ENCODE data around the gene GTF3C4.

GTF3C4 gene

DNA sequence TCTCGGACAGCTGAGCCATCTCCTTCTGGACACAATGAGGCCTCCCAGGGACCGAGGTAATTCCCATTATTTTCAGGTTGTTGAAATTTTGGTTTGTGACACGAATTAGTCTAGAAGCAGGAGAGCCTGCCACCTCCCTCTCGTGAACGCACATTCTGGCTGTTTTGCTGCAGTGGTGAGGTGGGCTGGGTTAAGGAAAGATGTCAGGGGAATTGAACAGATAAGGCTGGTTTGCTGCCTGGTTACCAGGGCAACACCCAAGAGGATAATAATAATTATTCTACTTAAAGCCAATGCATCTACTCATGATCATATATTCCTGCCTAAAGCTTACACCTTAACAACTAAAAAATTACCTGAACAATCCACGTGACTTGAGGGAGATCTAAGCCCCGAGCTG is 38.6 kb upstream of the GTF3C4 start:
- Histone ChIP-seq H3K4me3 (ENCODE audit: severe bottlenecking) (no peak overlapping the region), H3K4me1 (ENCODE audit: insufficient read depth, poor library complexity, severe bottlenecking) (peaks cover 28% of the 10 kb centered on the region), H3K27ac (ENCODE audit: poor library complexity, severe bottlenecking) (peak overlapping the region; percentile 80), H3K27me3 (ENCODE audit: insufficient read depth, poor library complexity, severe bottlenecking) (no peaks in the 10 kb centered on the region), H3K36me3 (ENCODE audit: low read depth) (peaks cover 31% of the 10 kb centered on the region), H3K9me3 (ENCODE audit: severe bottlenecking) (no peaks in the 10 kb centered on the region)
- DNase-seq (ENCODE audit: low spot score) (no peak), ATAC-seq (ENCODE audit: low read depth) (peak; percentile 11)
- TF ChIP-seq, protein P1, sequence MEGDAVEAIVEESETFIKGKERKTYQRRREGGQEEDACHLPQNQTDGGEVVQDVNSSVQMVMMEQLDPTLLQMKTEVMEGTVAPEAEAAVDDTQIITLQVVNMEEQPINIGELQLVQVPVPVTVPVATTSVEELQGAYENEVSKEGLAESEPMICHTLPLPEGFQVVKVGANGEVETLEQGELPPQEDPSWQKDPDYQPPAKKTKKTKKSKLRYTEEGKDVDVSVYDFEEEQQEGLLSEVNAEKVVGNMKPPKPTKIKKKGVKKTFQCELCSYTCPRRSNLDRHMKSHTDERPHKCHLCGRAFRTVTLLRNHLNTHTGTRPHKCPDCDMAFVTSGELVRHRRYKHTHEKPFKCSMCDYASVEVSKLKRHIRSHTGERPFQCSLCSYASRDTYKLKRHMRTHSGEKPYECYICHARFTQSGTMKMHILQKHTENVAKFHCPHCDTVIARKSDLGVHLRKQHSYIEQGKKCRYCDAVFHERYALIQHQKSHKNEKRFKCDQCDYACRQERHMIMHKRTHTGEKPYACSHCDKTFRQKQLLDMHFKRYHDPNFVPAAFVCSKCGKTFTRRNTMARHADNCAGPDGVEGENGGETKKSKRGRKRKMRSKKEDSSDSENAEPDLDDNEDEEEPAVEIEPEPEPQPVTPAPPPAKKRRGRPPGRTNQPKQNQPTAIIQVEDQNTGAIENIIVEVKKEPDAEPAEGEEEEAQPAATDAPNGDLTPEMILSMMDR (IDR thresholded peaks at IDR 0.05; ENCODE audit: poor library complexity, severe bottlenecking): no peak

DNA sequence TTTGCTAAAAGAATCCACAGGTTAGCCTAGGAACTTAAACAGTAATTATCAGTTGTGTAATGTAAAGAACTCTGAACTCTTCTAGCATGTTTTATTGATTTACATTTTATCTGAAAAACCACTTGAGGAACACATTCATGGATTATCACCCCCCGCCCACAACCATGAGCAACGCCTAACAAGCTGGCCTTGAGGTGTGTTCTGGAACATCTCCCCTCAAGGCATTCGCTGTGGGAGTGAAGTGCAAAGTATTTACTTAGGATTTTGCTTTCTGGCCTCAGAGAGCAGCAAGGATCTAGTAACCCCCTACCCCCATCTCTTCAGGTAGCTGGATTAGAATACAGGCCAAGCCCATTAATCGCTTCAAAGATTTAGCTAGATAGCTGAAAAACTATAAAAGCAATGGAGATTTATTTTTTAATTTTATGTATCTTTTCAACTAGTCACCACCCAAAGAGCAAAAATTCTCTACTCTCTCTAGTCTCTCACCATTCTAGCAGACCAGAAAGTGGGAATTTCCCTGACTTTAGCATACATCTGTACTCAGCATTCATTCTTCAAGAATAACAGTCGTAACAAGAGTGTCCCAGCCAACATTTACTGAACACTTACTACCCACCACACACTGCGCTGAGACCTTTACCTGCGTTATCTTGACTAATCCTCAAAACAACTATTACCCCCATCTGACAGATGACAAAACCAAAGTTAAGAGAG is 37.7 kb upstream of the GTF3C4 start:
- TF ChIP-seq, protein P1 (IDR thresholded peaks at IDR 0.05; ENCODE audit: poor library complexity, severe bottlenecking): no peak
- H3K4me3 ChIP-seq (ENCODE audit: severe bottlenecking): no peak overlapping the region
- peak overlapping the region; percentile 80 for H3K27ac ChIP-seq (ENCODE audit: poor library complexity, severe bottlenecking)
- peaks cover 39% of the 10 kb centered on the region for H3K36me3 ChIP-seq (ENCODE audit: low read depth)
- H3K27me3 ChIP-seq (ENCODE audit: insufficient read depth, poor library complexity, severe bottlenecking): no peaks in the 10 kb centered on the region
- ATAC-seq (ENCODE audit: low read depth) (peak; percentile 11; the same call in 1 of the 3 replicates), DNase-seq (ENCODE audit: low spot score) (no peak)
- peaks cover 35% of the 10 kb centered on the region for H3K4me1 ChIP-seq (ENCODE audit: insufficient read depth, poor library complexity, severe bottlenecking)
- no peaks in the 10 kb centered on the region for H3K9me3 ChIP-seq (ENCODE audit: severe bottlenecking)

DNA sequence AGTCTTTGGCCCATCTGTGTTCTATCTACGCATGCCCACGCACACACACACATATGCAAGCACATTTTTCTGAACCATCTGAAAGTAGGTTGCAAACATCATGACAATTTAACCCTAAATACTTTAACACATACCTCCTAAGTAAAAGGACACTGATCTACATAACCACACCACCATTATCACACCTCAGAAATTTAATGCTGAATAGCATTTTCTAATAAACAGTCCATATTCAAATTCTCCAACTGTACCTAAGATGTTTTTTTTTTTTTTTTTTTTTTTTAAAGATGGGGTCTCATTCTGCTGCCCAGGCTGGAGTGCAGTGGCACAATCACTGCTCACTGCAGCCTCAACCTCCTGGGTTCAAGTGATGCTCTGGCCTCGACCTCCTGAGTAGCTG is 35.9 kb upstream of the GTF3C4 start:
- no peak for DNase-seq (ENCODE audit: low spot score)
- H3K4me1 ChIP-seq (ENCODE audit: insufficient read depth, poor library complexity, severe bottlenecking): peaks cover 50% of the 10 kb centered on the region
- H3K27me3 ChIP-seq (ENCODE audit: insufficient read depth, poor library complexity, severe bottlenecking): no peaks in the 10 kb centered on the region
- peaks cover 38% of the 10 kb centered on the region for H3K36me3 ChIP-seq (ENCODE audit: low read depth)
- TF ChIP-seq, protein P1 (IDR thresholded peaks at IDR 0.05; ENCODE audit: poor library complexity, severe bottlenecking): no peak
- no peak overlapping the region for H3K27ac ChIP-seq (ENCODE audit: poor library complexity, severe bottlenecking)
- H3K9me3 ChIP-seq (ENCODE audit: severe bottlenecking): no peaks in the 10 kb centered on the region
- no peak overlapping the region for H3K4me3 ChIP-seq (ENCODE audit: severe bottlenecking)
- ATAC-seq (ENCODE audit: low read depth): no peak

DNA sequence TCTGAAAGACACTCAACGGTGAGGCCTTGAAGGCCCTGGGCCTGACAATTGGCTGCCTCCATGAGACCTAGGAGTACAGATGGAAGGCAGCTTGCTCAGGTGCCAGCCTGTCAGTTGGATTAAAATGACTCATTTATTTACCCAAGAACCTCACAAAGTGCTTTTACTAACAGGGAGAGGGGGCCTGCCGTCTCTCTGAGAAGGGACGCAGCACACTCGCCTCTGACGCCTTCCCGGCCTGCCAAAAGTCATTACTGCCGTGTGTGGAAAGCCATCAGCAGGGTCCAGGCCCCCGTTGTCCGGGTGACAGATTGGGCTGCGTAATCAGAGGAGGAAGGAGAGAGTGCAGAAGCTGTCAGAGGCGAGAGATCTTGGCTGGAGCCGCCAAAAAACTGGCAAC is 32.9 kb upstream of the GTF3C4 start:
- H3K9me3 ChIP-seq (ENCODE audit: severe bottlenecking): no peaks in the 10 kb centered on the region
- H3K4me3 ChIP-seq (ENCODE audit: severe bottlenecking): no peak overlapping the region
- peaks cover 45% of the 10 kb centered on the region for H3K36me3 ChIP-seq (ENCODE audit: low read depth)
- ATAC-seq (ENCODE audit: low read depth) (peak; percentile 67), DNase-seq (ENCODE audit: low spot score) (no peak)
- H3K27ac ChIP-seq (ENCODE audit: poor library complexity, severe bottlenecking): no peak overlapping the region
- TF ChIP-seq, protein P1 (IDR thresholded peaks at IDR 0.05; ENCODE audit: poor library complexity, severe bottlenecking): no peak
- peaks cover 30% of the 10 kb centered on the region for H3K4me1 ChIP-seq (ENCODE audit: insufficient read depth, poor library complexity, severe bottlenecking)
- no peaks in the 10 kb centered on the region for H3K27me3 ChIP-seq (ENCODE audit: insufficient read depth, poor library complexity, severe bottlenecking)

DNA sequence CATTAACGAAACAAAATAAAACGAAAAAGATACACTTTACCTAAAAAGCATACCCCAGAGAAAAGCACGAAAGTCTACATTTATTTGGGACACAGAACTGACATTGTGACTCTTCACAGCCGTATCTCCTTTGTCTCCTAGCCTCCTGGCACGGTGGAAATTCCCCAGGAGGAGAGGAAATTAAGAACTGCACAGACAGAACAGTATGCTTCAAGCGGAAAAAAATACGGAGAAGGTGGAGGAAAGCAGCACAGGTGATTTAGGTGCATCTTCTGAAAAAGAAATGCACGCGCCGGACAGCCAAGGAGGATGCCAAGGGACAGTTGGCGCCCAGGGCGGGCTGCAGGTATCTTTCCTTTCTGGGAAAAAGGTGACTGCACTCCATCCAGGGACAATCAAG is 32.5 kb upstream of the GTF3C4 start:
- H3K4me3 ChIP-seq (ENCODE audit: severe bottlenecking): no peak overlapping the region
- no peaks in the 10 kb centered on the region for H3K9me3 ChIP-seq (ENCODE audit: severe bottlenecking)
- H3K27ac ChIP-seq (ENCODE audit: poor library complexity, severe bottlenecking): no peak overlapping the region
- ATAC-seq (ENCODE audit: low read depth) (no peak), DNase-seq (ENCODE audit: low spot score) (no peak)
- no peaks in the 10 kb centered on the region for H3K27me3 ChIP-seq (ENCODE audit: insufficient read depth, poor library complexity, severe bottlenecking)
- H3K36me3 ChIP-seq (ENCODE audit: low read depth): peaks cover 46% of the 10 kb centered on the region
- H3K4me1 ChIP-seq (ENCODE audit: insufficient read depth, poor library complexity, severe bottlenecking): peaks cover 26% of the 10 kb centered on the region
- TF ChIP-seq, protein P1 (IDR thresholded peaks at IDR 0.05; ENCODE audit: poor library complexity, severe bottlenecking): no peak
